Mucosa of descending colon (tissue), 3 donors: ENCODE measurements around the gene CDKAL1. TPM values are rescaled to one million over a fixed set of nuclear protein-coding genes. Genes with fewer than 3 reads are reported as not detected.

Experiments
- ATAC-seq: fragments of 200-7000 bp; cut with Tn5 transposase; one replicate; pipeline ENCODE4 v1.9.1; 2020; ENCODE audit warnings: mild to moderate bottlenecking, moderate library complexity
- DNase-seq, 3 donors: peaks; one replicate each; pipeline ENCODE4 v3.0.0-alpha.2; 2020
- H3K36me3 ChIP-seq: fragments of 200-600 bp; one replicate; pipeline ENCODE4 v1.8.0; 2021; ENCODE audit warnings: low read depth, mild to moderate bottlenecking
- H3K4me1 ChIP-seq: fragments of 200-600 bp; one replicate; pipeline ENCODE4 v1.8.0; 2021; ENCODE audit warnings: low read depth, mild to moderate bottlenecking
- H3K4me3 ChIP-seq: fragments of 200-600 bp; one replicate; pipeline ENCODE4 v1.8.0; 2021; ENCODE audit warnings: mild to moderate bottlenecking
- H3K9me3 ChIP-seq: fragments of 200-600 bp; one replicate; pipeline ENCODE4 v1.8.0; 2021; ENCODE audit warnings: mild to moderate bottlenecking
- CTCF ChIP-seq: fragments of 200-600 bp; IDR thresholded peaks from one replicate; pipeline ENCODE4 v1.8.0; 2022; ENCODE audit warnings: antibody characterized with exemption, mild to moderate bottlenecking
- intact Hi-C, 2 donors: fragments of 100-400 bp; cut with DNase I in 1 of 2; cut with micrococcal nuclease in 1 of 2; formaldehyde crosslinking; loops; one replicate each; pipeline versions ENCODE4 v1.11.0 to v1.11.1; 2022; cut with DNase I, micrococcal nuclease
- total RNA-seq, 3 donors: library from RNA; stranded (reverse); fragmentation: NEBNext Ultra II Directional in 2 of 3; extraction: Animal tissue kit (Norgen Biotek cat#: 25700) in 2 of 3; gene quantifications; one replicate each; pipeline versions ENCODE4 v1.2.1 to v1.2.4, GENCODE V29; 2021 to 2023
- donor health status: DM: no; HTN: no; CAD: no; lungs with moderate emphysema.
- donor health status: DM: no; HTN: no; CAD: no.
- donor health status: DM: no; HTN: yes; CAD: no.

The CDKAL1 gene
- total RNA-seq, 3 donors from 2014 or later = 13.4 to 15.5 (median 15.3) TPM

- intact Hi-C loops = no loop called here
- Histone ChIP-seq H3K9me3 (no peaks in the 10 kb centered on the region), H3K36me3 (no peaks in the 10 kb centered on the region), H3K4me1 (no peaks in the 10 kb centered on the region), H3K4me3 (no peak overlapping the region)
- TF ChIP-seq CTCF = no peak
- no peak for DNase-seq
- ATAC-seq = no peak
These were observed 694.2 kb downstream of the CDKAL1 start for GRCh38 chr6:21228411-21228810.

- TF ChIP-seq CTCF = no peak
- intact Hi-C loops = no loop called here
- no peak for DNase-seq
- ATAC-seq = no peak
- Histone ChIP-seq H3K4me3 (no peak overlapping the region), H3K4me1 (no peaks in the 10 kb centered on the region), H3K9me3 (no peaks in the 10 kb centered on the region), H3K36me3 (no peaks in the 10 kb centered on the region)
These were observed 694.7 kb downstream of the CDKAL1 start for GRCh38 chr6:21228876-21229460.

GRCh38 chr6:21230536-21230935 lies 696.3 kb downstream of the CDKAL1 start:
- Histone ChIP-seq H3K4me3 (no peak overlapping the region), H3K36me3 (no peaks in the 10 kb centered on the region)
- no peak for ATAC-seq

GRCh38 chr6:21235162-21235561 lies 700.9 kb downstream of the CDKAL1 start:
- Histone ChIP-seq H3K4me3 (no peak overlapping the region), H3K36me3 (no peaks in the 10 kb centered on the region), H3K4me1 (no peaks in the 10 kb centered on the region), H3K9me3 (peaks cover 8% of the 10 kb centered on the region)
- TF ChIP-seq CTCF = no peak
- no peak for DNase-seq
- intact Hi-C loops = no loop called here
- ATAC-seq = no peak

More at GRCh38 chr6:21230536-21230935, 696.3 kb downstream of the CDKAL1 start:
- TF ChIP-seq CTCF = no peak
- Histone ChIP-seq H3K4me1 (no peaks in the 10 kb centered on the region), H3K9me3 (no peaks in the 10 kb centered on the region)
- DNase-seq = no peak
- intact Hi-C loops = no loop called here

GRCh38 chr6:21238208-21238607 lies 704.0 kb downstream of the CDKAL1 start:
- H3K4me3 ChIP-seq = no peak overlapping the region
- peaks cover 8% of the 10 kb centered on the region for H3K9me3 ChIP-seq
- DNase-seq (no peak), ATAC-seq (no peak)
- TF ChIP-seq CTCF = no peak
- no peaks in the 10 kb centered on the region for H3K36me3 ChIP-seq
- H3K4me1 ChIP-seq = no peaks in the 10 kb centered on the region
- intact Hi-C loops = no loop called here

- H3K36me3 ChIP-seq = no peaks in the 10 kb centered on the region
- H3K9me3 ChIP-seq = peaks cover 8% of the 10 kb centered on the region
- intact Hi-C loops = no loop called here
- H3K4me3 ChIP-seq = no peak overlapping the region
- ATAC-seq (no peak), DNase-seq (no peak)
- H3K4me1 ChIP-seq = no peaks in the 10 kb centered on the region
- TF ChIP-seq CTCF = no peak
These were observed 706.5 kb downstream of the CDKAL1 start for GRCh38 chr6:21240709-21241108.
